WTC11 (cell line): ENCODE data around the gene ALDOC. TPM values are rescaled to one million over a fixed set of nuclear protein-coding genes. Genes with fewer than 3 reads are reported as not detected.

ENCODE experiments used
- ATAC-seq: fragments of 200-7000 bp; cut with Tn5 transposase; 2 replicates; pipeline ENCODE4 v1.10.0; 2021; ENCODE audit warnings: mild to moderate bottlenecking, moderate library complexity
- CTCF ChIA-PET: fragments of 300-600 bp; sonication (Branson Sonifier 250); formaldehyde crosslinking; loops from one replicate; lab custom pipeline; 2021; ENCODE audit warnings: antibody characterized with exemption; lab: Charles Lee
- POLR2A ChIA-PET: fragments of 350-600 bp; sonication (Branson Sonifier 250); formaldehyde crosslinking; loops from one replicate; lab custom pipeline; 2021; ENCODE audit warnings: antibody characterized with exemption; lab: Charles Lee
- DNase-seq: peaks from one replicate; pipeline ENCODE4 v3.0.0; 2021; ENCODE audit warnings: low spot score
- H3K27ac Mint-ChIP-seq: 2 replicates; pipeline ENCODE4 v1.8.0; 2021; ENCODE audit warnings: mixed read lengths
- H3K27me3 Mint-ChIP-seq: 2 replicates; pipeline ENCODE4 v1.8.0; 2021; ENCODE audit warnings: low read depth, mild to moderate bottlenecking, moderate library complexity, mixed read lengths
- H3K36me3 Mint-ChIP-seq: 2 replicates; pipeline ENCODE4 v1.8.0; 2021; ENCODE audit warnings: mixed read lengths
- H3K4me1 Mint-ChIP-seq: 2 replicates; pipeline ENCODE4 v1.8.0; 2022; ENCODE audit warnings: mixed read lengths
- H3K4me3 Mint-ChIP-seq: 2 replicates; pipeline ENCODE4 v1.8.0; 2021; ENCODE audit warnings: mild to moderate bottlenecking, moderate library complexity, mixed read lengths
- H3K9me3 Mint-ChIP-seq: 2 replicates; pipeline ENCODE4 v1.8.0; 2021; ENCODE audit warnings: mixed read lengths
- ATF3 ChIP-seq: sonication (generic); formaldehyde crosslinking; conservative IDR thresholded peaks from 2 replicates; pipeline ENCODE4 v1.8.1; 2022; ENCODE audit warnings: mild to moderate bottlenecking, missing genetic modification reagents
- CREM ChIP-seq: sonication (generic); formaldehyde crosslinking; IDR thresholded peaks from 2 replicates; pipeline ENCODE4 v1.8.1; 2022; ENCODE audit warnings: mild to moderate bottlenecking, missing genetic modification reagents, moderate library complexity
- CTCF ChIP-seq: fragments of 200-600 bp; IDR thresholded peaks from 2 replicates; pipeline ENCODE4 v1.8.0; 2022; ENCODE audit warnings: antibody characterized with exemption
- ELF4 ChIP-seq: sonication (generic); formaldehyde crosslinking; IDR thresholded peaks from 2 replicates; pipeline ENCODE4 v1.8.1; 2022; ENCODE audit warnings: low read depth, mild to moderate bottlenecking, moderate library complexity, missing genetic modification reagents
- GABPB1 ChIP-seq: sonication (generic); formaldehyde crosslinking; IDR thresholded peaks from 2 replicates; pipeline ENCODE4 v1.8.1; 2023; ENCODE audit warnings: mild to moderate bottlenecking, missing genetic modification reagents
- HMGXB4 ChIP-seq: sonication (generic); formaldehyde crosslinking; IDR thresholded peaks from 2 replicates; pipeline ENCODE4 v1.8.1; 2023; ENCODE audit warnings: mild to moderate bottlenecking, moderate library complexity, missing genetic modification reagents
- IRF1 ChIP-seq: sonication (generic); formaldehyde crosslinking; IDR thresholded peaks from 2 replicates; pipeline ENCODE4 v1.8.0; 2023; ENCODE audit warnings: missing genetic modification reagents
- IRF2 ChIP-seq: sonication (generic); formaldehyde crosslinking; IDR thresholded peaks from 2 replicates; pipeline ENCODE4 v1.8.0; 2022; ENCODE audit warnings: low read depth, missing genetic modification reagents, borderline replicate concordance
- KAT7 ChIP-seq: sonication (generic); formaldehyde crosslinking; IDR thresholded peaks from 2 replicates; pipeline ENCODE4 v1.8.1; 2023; ENCODE audit warnings: missing genetic modification reagents, mild to moderate bottlenecking, borderline replicate concordance
- MYBL2 ChIP-seq: sonication (generic); formaldehyde crosslinking; IDR thresholded peaks from 2 replicates; pipeline ENCODE4 v1.8.1; 2023; ENCODE audit warnings: mild to moderate bottlenecking, moderate library complexity, missing genetic modification reagents
- NFYB ChIP-seq: sonication (generic); formaldehyde crosslinking; conservative IDR thresholded peaks from 2 replicates; pipeline ENCODE4 v1.8.0; 2022; ENCODE audit warnings: low read depth, missing genetic modification reagents
- NR1H2 ChIP-seq: sonication (generic); formaldehyde crosslinking; IDR thresholded peaks from 2 replicates; pipeline ENCODE4 v1.9.0; 2021; ENCODE audit warnings: mild to moderate bottlenecking, moderate library complexity, missing genetic modification reagents
- SMAD3 ChIP-seq: sonication (generic); formaldehyde crosslinking; IDR thresholded peaks from 2 replicates; pipeline ENCODE4 v1.8.0; 2022; ENCODE audit warnings: missing genetic modification reagents, mild to moderate bottlenecking, borderline replicate concordance
- SMAD4 ChIP-seq: sonication (generic); formaldehyde crosslinking; IDR thresholded peaks from 2 replicates; pipeline ENCODE4 v1.8.0; 2022; ENCODE audit warnings: mild to moderate bottlenecking, missing genetic modification reagents
- SOX15 ChIP-seq: fragments of 250-450 bp; sonication (Bioruptor Pico); IDR thresholded peaks from 2 replicates; pipeline ENCODE4 v1.9.0; 2021; ENCODE audit warnings: mild to moderate bottlenecking
- ZBTB21 ChIP-seq: sonication (generic); formaldehyde crosslinking; IDR thresholded peaks from 2 replicates; pipeline ENCODE4 v1.8.1; 2023; ENCODE audit warnings: mild to moderate bottlenecking, missing genetic modification reagents, borderline replicate concordance
- total RNA-seq: library from RNA; stranded (reverse); gene quantifications from 3 replicates; pipeline ENCODE4 v1.2.3, GENCODE V29; 2021
- TF ChIP-seq, protein P1 (sequence below): sonication (generic); formaldehyde crosslinking; IDR thresholded peaks from 2 replicates; pipeline ENCODE4 v1.8.0; 2022; ENCODE audit warnings: mild to moderate bottlenecking, missing genetic modification reagents
- TF ChIP-seq, protein P2 (sequence below): fragments of 250-450 bp; sonication (Bioruptor Pico); conservative IDR thresholded peaks from 2 replicates; pipeline ENCODE4 v1.9.0; 2021; ENCODE audit warnings: mild to moderate bottlenecking
- TF ChIP-seq, protein P3 (sequence below): sonication (generic); formaldehyde crosslinking; IDR thresholded peaks from 2 replicates; pipeline ENCODE4 v1.8.1; 2023; ENCODE audit warnings: mild to moderate bottlenecking, missing genetic modification reagents

The ALDOC gene
- total RNA-seq, 1 experiment from 2014 or later: 73.5 TPM

DNA sequence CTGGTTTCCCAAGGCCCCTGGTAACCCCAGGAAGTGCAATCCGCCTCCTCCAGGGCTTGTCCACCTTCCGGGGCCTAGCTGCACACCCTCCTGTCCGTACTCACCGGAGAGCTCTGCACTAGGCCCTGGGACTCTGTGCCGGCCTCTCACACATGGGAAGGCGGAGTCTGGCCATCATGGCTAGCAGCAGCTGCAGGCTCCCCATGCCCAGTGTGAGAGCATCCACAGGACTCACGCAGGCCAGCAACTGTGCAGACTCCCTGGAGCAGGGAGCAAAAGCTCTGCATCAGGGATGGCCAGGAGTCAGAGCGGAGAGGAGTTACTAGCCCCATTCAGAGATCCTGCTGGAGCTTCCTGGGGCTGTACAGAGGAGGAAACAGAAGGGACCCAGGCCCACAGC, 50.3 kb downstream of the ALDOC start:
- ChIA-PET CTCF (interaction anchor here (1.0 kb wide), 1 partner anchor 110 kb away, joined by 4 read pairs; no protein-coding TSS in a partner anchor), POLR2A (no interaction called here)
- Mint-ChIP-seq H3K4me3 (no peak overlapping the region), H3K27ac (no peak overlapping the region), H3K4me1 (no peaks in the 10 kb centered on the region), H3K9me3 (no peaks in the 10 kb centered on the region), H3K27me3 (no peaks in the 10 kb centered on the region), H3K36me3 (no peaks in the 10 kb centered on the region)
- DNase-seq (no peak), ATAC-seq (no peak)
- TF ChIP-seq, protein P1, sequence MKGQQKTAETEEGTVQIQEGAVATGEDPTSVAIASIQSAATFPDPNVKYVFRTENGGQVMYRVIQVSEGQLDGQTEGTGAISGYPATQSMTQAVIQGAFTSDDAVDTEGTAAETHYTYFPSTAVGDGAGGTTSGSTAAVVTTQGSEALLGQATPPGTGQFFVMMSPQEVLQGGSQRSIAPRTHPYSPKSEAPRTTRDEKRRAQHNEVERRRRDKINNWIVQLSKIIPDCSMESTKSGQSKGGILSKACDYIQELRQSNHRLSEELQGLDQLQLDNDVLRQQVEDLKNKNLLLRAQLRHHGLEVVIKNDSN (CRISPR knock-in tag): no peak
- TF ChIP-seq NR1H2 (no peak), ELF4 (CRISPR knock-in tag) (no peak), KAT7 (CRISPR knock-in tag) (no peak), IRF2 (no peak), ATF3 (CRISPR knock-in tag) (no peak), IRF1 (no peak), SOX15 (no peak), CTCF (no peak), SMAD3 (CRISPR knock-in tag) (no peak), GABPB1 (CRISPR knock-in tag) (no peak), ZBTB21 (CRISPR knock-in tag) (no peak), MYBL2 (CRISPR knock-in tag) (no peak), SMAD4 (no peak), CREM (no peak), NFYB (no peak)
- TF ChIP-seq, protein P2, sequence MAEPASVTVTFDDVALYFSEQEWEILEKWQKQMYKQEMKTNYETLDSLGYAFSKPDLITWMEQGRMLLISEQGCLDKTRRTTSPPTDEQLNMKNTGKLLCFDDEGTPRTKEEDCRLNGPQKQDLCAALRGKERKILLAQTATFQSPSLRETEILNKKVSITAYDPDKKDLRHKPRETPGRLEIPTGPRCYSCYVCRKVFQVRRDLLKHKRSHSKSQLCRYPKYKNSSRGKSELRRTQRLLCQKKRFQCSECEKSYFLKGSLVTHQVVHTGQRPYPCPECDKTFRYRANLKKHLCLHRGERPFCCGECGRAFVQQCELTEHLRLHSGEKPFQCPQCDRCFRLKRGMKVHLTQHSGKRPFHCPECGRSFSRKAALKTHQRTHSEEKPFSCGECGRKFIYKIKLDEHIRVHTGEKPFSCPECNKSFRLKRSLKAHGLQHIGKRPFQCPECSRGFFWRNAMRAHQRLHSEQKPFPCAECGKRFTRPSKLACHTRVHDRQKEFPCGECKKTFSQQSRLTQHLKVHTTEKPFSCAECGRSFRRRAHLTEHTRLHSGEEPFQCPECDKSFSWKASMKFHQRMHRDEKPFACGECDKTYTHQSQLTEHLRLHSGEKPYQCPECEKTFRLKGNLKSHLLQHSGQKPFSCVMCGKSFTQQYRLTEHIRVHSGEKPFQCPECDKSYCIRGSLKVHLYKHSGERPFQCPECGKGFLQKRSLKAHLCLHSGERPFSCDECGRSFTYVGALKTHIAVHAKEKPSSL: no peak
- TF ChIP-seq, protein P3, sequence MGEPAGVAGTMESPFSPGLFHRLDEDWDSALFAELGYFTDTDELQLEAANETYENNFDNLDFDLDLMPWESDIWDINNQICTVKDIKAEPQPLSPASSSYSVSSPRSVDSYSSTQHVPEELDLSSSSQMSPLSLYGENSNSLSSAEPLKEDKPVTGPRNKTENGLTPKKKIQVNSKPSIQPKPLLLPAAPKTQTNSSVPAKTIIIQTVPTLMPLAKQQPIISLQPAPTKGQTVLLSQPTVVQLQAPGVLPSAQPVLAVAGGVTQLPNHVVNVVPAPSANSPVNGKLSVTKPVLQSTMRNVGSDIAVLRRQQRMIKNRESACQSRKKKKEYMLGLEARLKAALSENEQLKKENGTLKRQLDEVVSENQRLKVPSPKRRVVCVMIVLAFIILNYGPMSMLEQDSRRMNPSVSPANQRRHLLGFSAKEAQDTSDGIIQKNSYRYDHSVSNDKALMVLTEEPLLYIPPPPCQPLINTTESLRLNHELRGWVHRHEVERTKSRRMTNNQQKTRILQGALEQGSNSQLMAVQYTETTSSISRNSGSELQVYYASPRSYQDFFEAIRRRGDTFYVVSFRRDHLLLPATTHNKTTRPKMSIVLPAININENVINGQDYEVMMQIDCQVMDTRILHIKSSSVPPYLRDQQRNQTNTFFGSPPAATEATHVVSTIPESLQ (CRISPR knock-in tag): no peak

GRCh38 chr17:28524476-28525424, 51.9 kb downstream of the ALDOC start:
- Mint-ChIP-seq H3K9me3 (no peaks in the 10 kb centered on the region), H3K27ac (no peak overlapping the region), H3K27me3 (no peaks in the 10 kb centered on the region), H3K4me1 (peaks cover 3% of the 10 kb centered on the region), H3K4me3 (no peak overlapping the region), H3K36me3 (no peaks in the 10 kb centered on the region)
- ChIA-PET CTCF (no interaction called here), POLR2A (no interaction called here)
- TF ChIP-seq HMGXB4 (CRISPR knock-in tag) (no peak), GABPB1 (CRISPR knock-in tag) (peak; percentile 45; the same call in 1 of the 2 replicates)
- ATAC-seq (no peak), DNase-seq (no peak)
